OCI-LY7 (cell line): ENCODE measurements around the gene HEXB. TPM values are rescaled to one million over a fixed set of nuclear protein-coding genes. Genes with fewer than 3 reads are reported as not detected.
"Not testable (repeated sequence)": the region's sequence is repeated elsewhere in the genome, so short reads cannot be mapped to it uniquely, and the experiment has no call there.

Source experiments
- BruUV-seq: library from RNA; stranded (reverse); fragments of 400-500 nt; replicated peaks from 2 replicates; lab custom pipeline; 2021; lab: Mats Ljungman, UMichigan
- CTCF ChIA-PET: fragments of 300-600 bp; sonication (Branson Sonifier 250); formaldehyde crosslinking; loops from one replicate; lab custom pipeline; 2022; ENCODE audit warnings: antibody characterized with exemption; ENCODE audit not compliant: unreplicated experiment; lab: Charles Lee
- POLR2A ChIA-PET: fragments of 300-600 bp; sonication (Branson Sonifier 250); formaldehyde crosslinking; loops from one replicate; lab custom pipeline; 2022; ENCODE audit warnings: antibody characterized with exemption; lab: Charles Lee
- DNase-seq: peaks from one replicate; pipeline ENCODE4 v3.0.0-alpha.2; 2015; ENCODE audit warnings: low spot score
- H2AFZ ChIP-seq: fragments of 200-600 bp; sonication (generic), shearing (Covaris generic); 2 replicates; pipeline ENCODE4 v1.6.1; 2014; ENCODE audit warnings: mild to moderate bottlenecking, antibody characterized with exemption, low read length, moderate library complexity
- H3K27ac ChIP-seq: fragments of 200-600 bp; sonication (generic); 2 replicates; pipeline ENCODE4 v1.5.1; 2014; ENCODE audit warnings: mixed run types, low read depth, mild to moderate bottlenecking, moderate library complexity, low read length, inconsistent platforms; ENCODE audit not compliant: poor library complexity, severe bottlenecking
- H3K36me3 ChIP-seq: fragments of 200-600 bp; sonication (generic); 2 replicates; pipeline ENCODE4 v1.6.1; 2014; ENCODE audit warnings: mild to moderate bottlenecking, antibody characterized with exemption, low read length, moderate library complexity, mixed read lengths; ENCODE audit not compliant: insufficient read depth
- H3K4me1 ChIP-seq: fragments of 200-600 bp; sonication (generic); 2 replicates; pipeline ENCODE4 v1.5.1; 2014; ENCODE audit warnings: mild to moderate bottlenecking, low read length; ENCODE audit not compliant: insufficient read depth, poor library complexity, severe bottlenecking
- H3K4me2 ChIP-seq: fragments of 200-600 bp; sonication (generic); 2 replicates; pipeline ENCODE4 v1.6.1; 2014; ENCODE audit warnings: mild to moderate bottlenecking, low read length
- H3K4me3 ChIP-seq: fragments of 200-600 bp; sonication (generic); 2 replicates; pipeline ENCODE4 v1.5.1; 2014; ENCODE audit warnings: mild to moderate bottlenecking, low read depth, low read length; ENCODE audit not compliant: poor library complexity, severe bottlenecking
- H3K79me2 ChIP-seq: fragments of 200-600 bp; sonication (generic); 2 replicates; pipeline ENCODE4 v1.6.1; 2016; ENCODE audit warnings: low read depth, mild to moderate bottlenecking, low read length, moderate library complexity, mixed read lengths; ENCODE audit not compliant: insufficient read depth
- H3K9me2 ChIP-seq: fragments of 200-600 bp; sonication (generic); 2 replicates; pipeline ENCODE4 v1.6.1; 2016; ENCODE audit warnings: mild to moderate bottlenecking, low read length, mixed read lengths; ENCODE audit not compliant: insufficient read depth
- H3K9me3 ChIP-seq: fragments of 200-600 bp; sonication (generic); 2 replicates; pipeline ENCODE4 v1.6.1; 2014; ENCODE audit warnings: mild to moderate bottlenecking, mixed run types, low read length, mixed read lengths
- H4K20me1 ChIP-seq: fragments of 200-600 bp; sonication (generic); 2 replicates; pipeline ENCODE4 v1.6.1; 2014; ENCODE audit warnings: mild to moderate bottlenecking, antibody characterized with exemption, low read length, moderate library complexity, mixed read lengths; ENCODE audit not compliant: insufficient read depth
- CTCF ChIP-seq: fragments of 200-600 bp; sonication (generic); conservative IDR thresholded peaks from 2 replicates; pipeline ENCODE4 v1.5.1; 2014; ENCODE audit warnings: mild to moderate bottlenecking, antibody characterized with exemption, low read length, moderate library complexity, mixed read lengths
- EZH2phosphoT487 ChIP-seq: fragments of 200-600 bp; sonication (generic); IDR thresholded peaks from 2 replicates; pipeline ENCODE4 v1.6.1; 2018; ENCODE audit warnings: low read depth, borderline replicate concordance, mild to moderate bottlenecking, mixed run types, antibody characterized with exemption, low read length, moderate library complexity, mixed read lengths
- intact Hi-C: fragments of 100-400 bp; cut with micrococcal nuclease; formaldehyde crosslinking; loops from one replicate; pipeline ENCODE4 v1.10.0; 2022; ENCODE audit not compliant: unreplicated experiment
- total RNA-seq, 2 experiments: library from RNA; depleted of rRNA in 1 of 2; stranded (reverse); fragments of >200 nt in 1 of 2; shearing (Covaris generic) in 1 of 2; gene quantifications; 2 replicates each; pipeline ENCODE4 v1.2.3, GENCODE V29; 2014 to 2022

Gene HEXB
- total RNA-seq, 2 experiments from 2014 or later: 23.8 to 36.2 TPM

- DNase-seq: no peak
- no peaks in the 10 kb centered on the region for H3K9me2 ChIP-seq
- no peaks in the 10 kb centered on the region for H3K79me2 ChIP-seq
- CTCF ChIA-PET: no interaction called here
- no peak overlapping the region for H3K4me2 ChIP-seq
- H3K27ac ChIP-seq: no peak overlapping the region
- no peaks in the 10 kb centered on the region for H4K20me1 ChIP-seq
- no peak overlapping the region for H2AFZ ChIP-seq
- no peak overlapping the region for H3K4me3 ChIP-seq
- intact Hi-C loops: no loop called here
- no peaks in the 10 kb centered on the region for H3K4me1 ChIP-seq
- no peaks in the 10 kb centered on the region for H3K9me3 ChIP-seq
- no TSS peak for BruUV-seq
- H3K36me3 ChIP-seq: peaks cover 88% of the 10 kb centered on the region
- no peak for TF ChIP-seq CTCF
- no peak for TF ChIP-seq EZH2phosphoT487
- POLR2A ChIA-PET: interaction anchor here (0.6 to 2.1 kb wide), 6 partner anchors 11 to 1904 kb away, joined by 3 to 9 read pairs (median 4); no protein-coding TSS in a partner anchor
Observed at GRCh38 chr5:74738406-74738805, 53.4 kb downstream of the HEXB start.

- H3K4me1 ChIP-seq, DNase-seq, H3K79me2 ChIP-seq, CTCF ChIA-PET, H3K9me3 ChIP-seq, H3K4me3 ChIP-seq, H3K4me2 ChIP-seq, H2AFZ ChIP-seq, H4K20me1 ChIP-seq, H3K27ac ChIP-seq, intact Hi-C loops, H3K9me2 ChIP-seq, BruUV-seq: not testable (repeated sequence)
- POLR2A ChIA-PET: interaction anchor here (1.4 kb wide), 1 partner anchor 9 kb away, joined by 9 read pairs; no protein-coding TSS in a partner anchor
- H3K36me3 ChIP-seq: peaks cover 88% of the 10 kb centered on the region
Observed at GRCh38 chr5:74748742-74749141, 63.7 kb downstream of the HEXB start.

GRCh38 chr5:74761241-74761640 lies 76.2 kb downstream of the HEXB start:
- Histone ChIP-seq H3K4me2 (no peak overlapping the region), H3K9me2 (no peaks in the 10 kb centered on the region), H3K4me1 (peaks cover 11% of the 10 kb centered on the region), H2AFZ (no peak overlapping the region), H4K20me1 (peaks cover 12% of the 10 kb centered on the region; the same call in 1 of the 2 replicates), H3K4me3 (no peak overlapping the region), H3K36me3 (peaks cover 79% of the 10 kb centered on the region), H3K79me2 (peaks cover 36% of the 10 kb centered on the region), H3K27ac (no peak overlapping the region), H3K9me3 (peaks cover 5% of the 10 kb centered on the region; the same call in 1 of the 2 replicates)
- intact Hi-C loops: loop anchor here (10.0 kb wide), 1 partner anchor 924 kb away; no protein-coding TSS in a partner anchor
- no peak for DNase-seq
- POLR2A ChIA-PET: interaction anchor here (1.1 to 1.3 kb wide), 2 partner anchors 13 to 18 kb away, joined by 3 to 4 read pairs; no protein-coding TSS in a partner anchor
- TF ChIP-seq CTCF: no peak
- TF ChIP-seq EZH2phosphoT487: no peak
- no TSS peak for BruUV-seq
- CTCF ChIA-PET: no interaction called here
